NK-92 (cell line): ENCODE measurements around the gene GATAD2B.
"Not testable (repeated sequence)": the region's sequence is repeated elsewhere in the genome, so short reads cannot be mapped to it uniquely, and the experiment has no call there.

Experiments
- DNase-seq: peaks from one replicate; lab custom pipeline; 2025; ENCODE audit not compliant: unreplicated experiment; lab: John Stamatoyannopoulos, UW

GATAD2B gene

GRCh38 chr1:153842006-153842471, 80.7 kb downstream of the GATAD2B start:
- DNase-seq, result no peak

DNA sequence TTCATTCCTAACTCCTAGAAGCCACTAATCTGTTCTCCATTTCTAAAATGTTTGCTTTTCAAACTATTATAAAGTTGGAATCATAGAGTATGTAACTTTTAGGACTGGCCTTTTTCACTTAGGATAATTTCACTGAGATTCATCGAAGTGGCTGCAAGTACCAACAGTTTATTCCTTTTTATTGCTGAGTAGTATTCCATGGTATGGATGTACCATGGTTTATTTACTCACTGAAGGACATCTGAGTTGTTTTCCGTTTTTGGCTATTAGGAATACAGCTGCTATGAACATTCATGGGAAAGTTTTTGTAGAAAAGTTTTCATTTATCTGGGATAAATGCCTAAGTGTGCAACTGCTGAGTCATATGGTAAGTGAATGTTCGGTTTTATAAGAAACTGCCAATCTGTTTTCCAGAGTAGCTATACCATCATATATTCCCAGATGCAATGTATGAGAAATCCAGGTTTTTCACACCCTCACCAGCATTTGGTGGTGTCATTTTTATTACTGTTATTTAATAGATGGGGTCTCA, 81.2 kb downstream of the GATAD2B start:
- no peak for DNase-seq

GRCh38 chr1:153840774-153841173, 82.0 kb downstream of the GATAD2B start:
- not testable (repeated sequence) for DNase-seq

DNA sequence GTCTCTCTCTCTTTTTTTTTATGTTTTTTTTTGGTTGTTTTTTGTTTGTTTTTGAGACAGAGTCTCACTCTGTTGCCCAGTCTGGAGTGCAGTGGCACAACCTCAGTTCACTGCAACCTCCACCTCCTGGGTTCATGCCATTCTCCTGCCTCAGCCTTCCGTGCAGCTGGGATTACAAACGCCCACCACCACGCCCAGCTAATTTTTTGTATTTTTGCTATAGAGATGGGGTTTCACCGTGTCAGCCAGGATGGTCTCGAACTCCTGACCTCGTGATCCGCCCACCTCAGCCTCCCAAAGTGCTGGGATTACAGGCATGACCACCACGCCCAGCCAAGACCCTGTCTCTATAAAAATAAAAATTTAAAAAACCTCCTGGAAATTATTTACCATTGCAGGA, 88.8 kb downstream of the GATAD2B start:
- not testable (repeated sequence) for DNase-seq

- DNase-seq, result no peak
Measured at GRCh38 chr1:153833171-153833570, 89.6 kb downstream of the GATAD2B start.

- DNase-seq, result no peak
Measured at GRCh38 chr1:153832293-153832692, 90.5 kb downstream of the GATAD2B start.

DNA sequence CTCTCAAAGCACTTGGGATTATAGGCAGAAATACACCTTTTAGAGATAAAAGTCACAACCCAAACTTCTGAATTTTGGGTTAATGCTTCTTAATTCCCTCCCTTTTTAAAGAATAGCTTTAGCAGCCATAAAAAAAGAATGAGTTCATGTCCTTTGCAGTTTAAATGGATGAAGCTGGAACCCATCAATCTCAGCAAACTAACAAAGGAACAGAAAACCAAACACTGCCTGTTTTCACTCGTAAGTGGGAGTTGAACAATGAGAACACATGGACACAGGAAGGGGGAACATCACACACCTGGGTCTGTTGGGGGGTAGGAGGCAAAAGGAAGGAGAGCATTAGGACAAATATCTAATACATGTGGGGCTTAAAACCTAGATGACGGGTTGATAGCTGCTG, 91.7 kb downstream of the GATAD2B start:
- no peak for DNase-seq

GRCh38 chr1:153827168-153827964, 95.4 kb downstream of the GATAD2B start:
- DNase-seq, result no peak

DNA sequence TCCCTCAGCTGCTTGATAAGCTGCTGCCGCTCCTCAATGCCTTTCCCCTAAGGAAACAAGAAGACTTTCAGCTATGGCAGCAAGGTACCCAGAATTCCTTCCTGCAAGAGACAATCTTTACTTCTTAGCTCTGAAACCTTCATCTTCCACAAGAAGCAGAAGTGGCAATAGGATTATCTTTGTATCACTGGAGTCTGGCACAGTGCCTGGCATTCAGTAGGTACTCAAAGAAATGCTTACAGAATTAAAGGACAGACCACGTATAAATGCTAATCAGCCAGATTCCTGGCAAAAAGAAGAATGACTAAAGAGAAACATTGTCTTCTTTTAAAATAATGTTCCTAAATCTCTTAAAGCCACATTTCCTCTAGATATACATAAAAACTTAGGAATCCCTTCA, 103.9 kb downstream of the GATAD2B start:
- no peak for DNase-seq

DNA sequence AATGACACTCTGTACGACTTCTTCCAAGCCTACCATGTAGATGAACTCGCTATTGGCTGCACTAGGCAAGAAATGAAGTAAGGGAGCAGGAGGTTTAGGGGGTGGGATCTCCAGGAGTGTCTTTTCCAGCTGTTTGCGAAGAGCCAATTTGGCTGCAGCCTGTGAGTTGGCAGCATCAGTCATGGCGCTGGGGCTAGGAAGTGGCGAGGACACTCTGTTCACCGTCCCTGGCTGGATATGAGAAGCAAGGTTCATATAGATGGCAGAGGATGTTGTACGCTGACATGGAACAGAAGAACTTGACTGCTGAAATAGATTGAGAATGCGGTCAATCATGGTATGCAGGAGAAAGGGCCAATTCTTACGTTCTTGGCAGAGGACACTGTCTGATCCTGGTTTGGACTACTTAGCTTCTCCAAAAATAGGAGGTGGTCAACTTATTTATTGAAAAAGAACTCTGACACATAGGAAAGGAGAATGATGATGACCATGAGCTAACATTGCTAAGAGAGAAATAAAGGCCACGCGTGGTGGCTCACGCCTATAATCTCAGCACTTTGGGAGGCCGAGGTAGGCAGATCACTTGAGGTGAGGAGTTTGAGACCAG, 106.4 kb downstream of the GATAD2B start:
- no peak for DNase-seq

DNA sequence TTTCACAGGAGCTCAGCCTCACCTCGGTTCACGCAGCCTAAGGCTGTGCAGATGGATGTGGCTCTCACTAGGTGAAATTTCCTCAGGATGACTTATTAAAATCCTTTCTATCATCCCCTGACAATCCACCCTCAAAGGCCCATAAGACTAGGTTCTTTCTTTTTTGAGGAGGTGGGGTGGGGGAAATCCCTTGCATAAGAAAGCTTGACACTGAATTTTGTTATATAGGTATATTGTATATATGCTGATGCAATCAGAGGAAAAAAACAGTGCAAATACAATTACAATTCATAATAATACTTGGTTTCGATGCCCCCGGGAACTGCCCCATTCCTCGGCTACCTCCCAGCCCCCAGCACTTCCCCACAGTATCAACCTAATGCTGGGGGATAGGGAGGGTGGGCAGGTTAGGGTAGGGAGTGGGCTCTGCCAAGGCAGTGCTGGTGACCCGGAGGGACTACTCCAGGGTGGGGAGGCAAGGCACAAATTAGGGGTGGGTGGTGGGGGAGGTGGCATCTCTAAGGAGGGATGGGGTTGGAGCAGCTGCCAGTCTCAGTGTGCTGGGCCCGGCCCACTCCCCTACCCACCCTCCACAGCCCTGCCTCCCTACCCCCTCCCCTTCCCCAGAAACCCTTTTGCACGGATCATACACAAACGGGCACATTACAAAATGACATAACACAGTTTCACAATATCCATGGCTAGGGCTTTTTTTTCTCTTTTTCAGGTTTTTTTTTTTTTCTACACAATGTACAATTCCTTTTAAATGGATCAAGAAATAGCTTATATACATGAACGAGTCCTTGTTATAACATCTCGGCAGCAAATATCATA, 116.7 kb downstream of the GATAD2B start:
- DNase-seq, result no peak

- no peak for DNase-seq
Measured at GRCh38 chr1:153805042-153805745, 117.6 kb downstream of the GATAD2B start.

DNA sequence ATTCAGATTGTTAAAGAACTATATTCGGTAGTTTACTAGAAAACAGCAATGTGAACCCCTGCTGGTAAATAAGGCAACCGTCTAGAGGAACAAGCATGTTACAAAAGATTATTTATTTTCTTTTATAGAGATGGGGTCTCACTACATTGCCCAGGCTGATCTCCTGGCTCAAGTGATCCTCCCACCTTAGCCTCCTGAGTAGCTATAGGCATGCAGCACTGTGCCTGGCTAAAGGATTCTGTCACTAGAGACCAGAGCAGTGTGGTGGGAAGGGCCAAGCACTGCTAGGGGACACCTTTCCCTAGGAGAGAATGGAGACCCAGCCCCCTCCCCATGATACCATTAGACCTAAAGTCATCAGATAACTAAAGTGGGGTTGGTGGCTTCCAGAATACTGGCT, 118.7 kb downstream of the GATAD2B start:
- no peak for DNase-seq

GRCh38 chr1:153803470-153804056, 119.2 kb downstream of the GATAD2B start:
- DNase-seq, result no peak

GRCh38 chr1:153801786-153802697, 120.7 kb downstream of the GATAD2B start:
- DNase-seq, result no peak

GRCh38 chr1:153801028-153801625, 121.6 kb downstream of the GATAD2B start:
- DNase-seq, result no peak

GRCh38 chr1:153800516-153800915, 122.3 kb downstream of the GATAD2B start:
- no peak for DNase-seq

GRCh38 chr1:153799566-153800465, 123.0 kb downstream of the GATAD2B start:
- no peak for DNase-seq
